SK-N-SH treated with all-trans-retinoic acid at 6 μM for 48 hours (cell line): ENCODE results near the gene LSS.

Experiments
- ATAC-seq: fragments of 200-7000 bp; cut with Tn5 transposase; 3 replicates; pipeline ENCODE4 v1.9.1; 2020; ENCODE audit warnings: mild to moderate bottlenecking, moderate library complexity
- BACH2 ChIP-seq: fragments of 250-450 bp; sonication (Bioruptor Pico); IDR thresholded peaks from 2 replicates; pipeline ENCODE4 v1.9.0; 2021; ENCODE audit warnings: mild to moderate bottlenecking, borderline replicate concordance
- CREB5 ChIP-seq: fragments of 250-450 bp; sonication (Bioruptor Pico); IDR thresholded peaks from 2 replicates; pipeline ENCODE4 v1.5.1; 2020; ENCODE audit warnings: low read depth, mild to moderate bottlenecking, moderate library complexity
- CSDC2 ChIP-seq: fragments of 250-450 bp; sonication (Bioruptor Pico); IDR thresholded peaks from 2 replicates; pipeline ENCODE4 v1.5.0; 2020; ENCODE audit warnings: mild to moderate bottlenecking, moderate library complexity
- CSRNP3 ChIP-seq: fragments of 250-450 bp; sonication (Bioruptor Pico); IDR thresholded peaks from 2 replicates; pipeline ENCODE4 v1.5.1; 2021; ENCODE audit warnings: mild to moderate bottlenecking, moderate library complexity
- ESRRG ChIP-seq: fragments of 250-450 bp; sonication (Bioruptor Pico); IDR thresholded peaks from 2 replicates; pipeline ENCODE4 v1.6.1; 2021; ENCODE audit warnings: mild to moderate bottlenecking
- GLIS3 ChIP-seq: fragments of 250-450 bp; sonication (Bioruptor Pico); IDR thresholded peaks from 2 replicates; pipeline ENCODE4 v1.5.0; 2020; ENCODE audit warnings: mild to moderate bottlenecking, moderate library complexity
- ISL1 ChIP-seq: fragments of 250-450 bp; sonication (Bioruptor Pico); IDR thresholded peaks from 2 replicates; pipeline ENCODE4 v2.1.2; 2022; ENCODE audit warnings: mild to moderate bottlenecking, moderate library complexity
- OSR1 ChIP-seq: fragments of 250-450 bp; sonication (Bioruptor Pico); IDR thresholded peaks from 2 replicates; pipeline ENCODE4 v1.8.0; 2022; ENCODE audit warnings: moderate library complexity, mild to moderate bottlenecking, inconsistent platforms
- PATZ1 ChIP-seq: fragments of 250-450 bp; sonication (Bioruptor Pico); IDR thresholded peaks from 2 replicates; pipeline ENCODE4 v1.8.0; 2020; ENCODE audit warnings: mild to moderate bottlenecking, moderate library complexity, borderline replicate concordance
- POU6F1 ChIP-seq: fragments of 250-450 bp; sonication (Bioruptor Pico); IDR thresholded peaks from 2 replicates; pipeline ENCODE4 v1.8.0; 2021; ENCODE audit warnings: low read depth, mild to moderate bottlenecking, moderate library complexity, borderline replicate concordance
- PPARA ChIP-seq: fragments of 250-450 bp; sonication (Bioruptor Pico); IDR thresholded peaks from 2 replicates; pipeline ENCODE4 v1.5.0; 2020; ENCODE audit warnings: mild to moderate bottlenecking, borderline replicate concordance
- RARB ChIP-seq: fragments of 250-450 bp; sonication (Bioruptor Pico); IDR thresholded peaks from 2 replicates; pipeline ENCODE4 v1.8.0; 2021; ENCODE audit warnings: mild to moderate bottlenecking, moderate library complexity
- SNAI2 ChIP-seq: fragments of 250-450 bp; sonication (Bioruptor Pico); IDR thresholded peaks from 2 replicates; pipeline ENCODE4 v1.5.0; 2020; ENCODE audit warnings: mild to moderate bottlenecking, moderate library complexity
- TOX ChIP-seq: fragments of 250-450 bp; sonication (Bioruptor Pico); IDR thresholded peaks from 2 replicates; pipeline ENCODE4 v1.8.0; 2021; ENCODE audit warnings: mild to moderate bottlenecking, moderate library complexity, borderline replicate concordance
- TSHZ2 ChIP-seq: fragments of 250-450 bp; sonication (Bioruptor Pico); IDR thresholded peaks from 2 replicates; pipeline ENCODE4 v1.5.0; 2020; ENCODE audit warnings: mild to moderate bottlenecking, moderate library complexity
- ZC3H10 ChIP-seq: fragments of 250-450 bp; sonication (Bioruptor Pico); IDR thresholded peaks from 2 replicates; pipeline ENCODE4 v1.5.1; 2021; ENCODE audit warnings: mild to moderate bottlenecking, moderate library complexity
- ZFP3 ChIP-seq: fragments of 250-450 bp; sonication (Bioruptor Pico); IDR thresholded peaks from 2 replicates; pipeline ENCODE4 v1.5.0; 2020; ENCODE audit warnings: mild to moderate bottlenecking, moderate library complexity
- ZNF70 ChIP-seq: fragments of 450-650 bp; formaldehyde crosslinking; IDR thresholded peaks from 2 replicates; pipeline ENCODE4 v1.5.0; 2020; ENCODE audit warnings: mild to moderate bottlenecking, moderate library complexity
- ZNF8 ChIP-seq: fragments of 450-650 bp; formaldehyde crosslinking; IDR thresholded peaks from 2 replicates; pipeline ENCODE4 v1.5.0; 2020; ENCODE audit warnings: mild to moderate bottlenecking, moderate library complexity

LSS gene

GRCh38 chr21:46222436-46223116 is 6.0 kb downstream of the LSS start:
- no peak for ATAC-seq
- TF ChIP-seq CREB5, result no peak
- no peak for TF ChIP-seq ESRRG
- TF ChIP-seq OSR1 (CRISPR knock-in tag), result no peak
- TF ChIP-seq ZNF8 (CRISPR knock-in tag), result no peak
- no peak for TF ChIP-seq POU6F1
- no peak for TF ChIP-seq ZFP3

- TF ChIP-seq PPARA (CRISPR knock-in tag) (no peak), ZC3H10 (CRISPR knock-in tag) (no peak), CREB5 (no peak), TSHZ2 (no peak), CSDC2 (CRISPR knock-in tag) (no peak), BACH2 (no peak), RARB (no peak), GLIS3 (CRISPR knock-in tag) (no peak), PATZ1 (CRISPR knock-in tag) (no peak), TOX (CRISPR knock-in tag) (no peak), ZNF8 (CRISPR knock-in tag) (no peak), CSRNP3 (CRISPR knock-in tag) (no peak)
These were observed 6.7 kb downstream of the LSS start for GRCh38 chr21:46221664-46222435.

GRCh38 chr21:46220847-46221246 is 7.7 kb downstream of the LSS start:
- no peak for ATAC-seq
- no peak for TF ChIP-seq SNAI2
- no peak for TF ChIP-seq ZNF8 (CRISPR knock-in tag)
- no peak for TF ChIP-seq TOX (CRISPR knock-in tag)
- no peak for TF ChIP-seq PPARA (CRISPR knock-in tag)
- no peak for TF ChIP-seq BACH2
- no peak for TF ChIP-seq CREB5
- no peak for TF ChIP-seq ISL1
- TF ChIP-seq PATZ1 (CRISPR knock-in tag), result no peak
- TF ChIP-seq OSR1 (CRISPR knock-in tag), result no peak
- no peak for TF ChIP-seq ZNF70 (CRISPR knock-in tag)
- no peak for TF ChIP-seq CSDC2 (CRISPR knock-in tag)
- no peak for TF ChIP-seq POU6F1
- TF ChIP-seq ZFP3, result no peak
- no peak for TF ChIP-seq ZC3H10 (CRISPR knock-in tag)

More at GRCh38 chr21:46221664-46222435, 6.7 kb downstream of the LSS start:
- ATAC-seq, result no peak
